Hepatocyte (in vitro differentiated cells): ENCODE measurements around the gene CHRM3. TPM values are rescaled to one million over a fixed set of nuclear protein-coding genes. Genes with fewer than 3 reads are reported as not detected.

Experiments used
- DNase-seq: peaks from one replicate; pipeline ENCODE4 v3.0.0-alpha.2; 2016; ENCODE audit warnings: low spot score
- H2AFZ ChIP-seq: fragments of 200-600 bp; sonication (generic); 2 replicates; pipeline ENCODE4 v1.6.0; 2016; ENCODE audit warnings: antibody characterized with exemption, mild to moderate bottlenecking
- H3K27ac ChIP-seq: fragments of 200-600 bp; sonication (generic); 2 replicates; pipeline ENCODE4 v1.5.1; 2016; ENCODE audit warnings: mild to moderate bottlenecking
- H3K27me3 ChIP-seq: fragments of 200-600 bp; sonication (generic); 2 replicates; pipeline ENCODE4 v1.6.1; 2016
- H3K36me3 ChIP-seq: fragments of 200-600 bp; sonication (generic); replicated peaks from 2 replicates; pipeline ENCODE4 v1.5.1; 2016; ENCODE audit warnings: low read depth; ENCODE audit not compliant: insufficient read depth
- H3K4me1 ChIP-seq: fragments of 200-600 bp; sonication (generic); 2 replicates; pipeline ENCODE4 v1.5.1; 2016; ENCODE audit warnings: mild to moderate bottlenecking, moderate library complexity; ENCODE audit not compliant: insufficient read depth
- H3K4me2 ChIP-seq: fragments of 200-600 bp; sonication (generic); 2 replicates; pipeline ENCODE4 v1.6.0; 2016
- H3K4me3 ChIP-seq: fragments of 200-600 bp; sonication (generic); 2 replicates; pipeline ENCODE4 v1.5.1; 2016; ENCODE audit warnings: mild to moderate bottlenecking
- H3K79me2 ChIP-seq: fragments of 200-600 bp; sonication (generic); 2 replicates; pipeline ENCODE4 v1.6.0; 2017; ENCODE audit warnings: mild to moderate bottlenecking
- H3K9me2 ChIP-seq: fragments of 200-600 bp; sonication (generic); replicated peaks from 2 replicates; pipeline ENCODE4 v1.6.0; 2017; ENCODE audit warnings: mild to moderate bottlenecking; ENCODE audit not compliant: insufficient read depth
- H3K9me3 ChIP-seq: fragments of 200-600 bp; sonication (generic); 2 replicates; pipeline ENCODE4 v1.5.1; 2016; ENCODE audit warnings: low read depth, mild to moderate bottlenecking
- H4K20me1 ChIP-seq: fragments of 200-600 bp; sonication (generic); 2 replicates; pipeline ENCODE4 v1.6.0; 2016; ENCODE audit warnings: mild to moderate bottlenecking; ENCODE audit not compliant: insufficient read depth, poor library complexity, severe bottlenecking
- EZH2 ChIP-seq: fragments of 200-600 bp; sonication (generic); IDR thresholded peaks from 2 replicates; pipeline ENCODE4 v1.6.1; 2016; ENCODE audit warnings: antibody characterized with exemption, mild to moderate bottlenecking, borderline replicate concordance
- EZH2phosphoT487 ChIP-seq: fragments of 200-600 bp; sonication (generic); IDR thresholded peaks from one replicate; pipeline ENCODE4 v1.6.1; 2018; ENCODE audit warnings: antibody characterized with exemption, mild to moderate bottlenecking, low read depth, moderate library complexity; ENCODE audit not compliant: unreplicated experiment, severe bottlenecking
- WGBS: methylation state at CpG from one replicate; pipeline ENCODE4 v1.1.6; 2016; ENCODE audit warnings: low lambda C conversion rate; ENCODE audit errors: missing lambda C conversion rate; 5-methylcytosine and 5-hydroxymethylcytosine counted together
- polyA plus RNA-seq: library from polyadenylated mRNA; unstranded; fragments of >200 nt; fragmentation: Nextera tagmentation; extraction: Ambion mirVana; gene quantifications from 2 replicates; pipeline ENCODE4 v1.2.1, GENCODE V29; 2016
- total RNA-seq: library from RNA; depleted of rRNA; stranded (reverse); fragments of >200 nt; gene quantifications from 2 replicates; pipeline ENCODE4 v1.2.3, GENCODE V29; 2014
- TF ChIP-seq, protein P1 (sequence below): fragments of 200-600 bp; sonication (generic); IDR thresholded peaks from 2 replicates; pipeline ENCODE4 v1.5.1; 2016; ENCODE audit warnings: antibody characterized with exemption, mild to moderate bottlenecking; ENCODE audit not compliant: poor library complexity

The CHRM3 gene
- total and polyA plus RNA-seq, 2 experiments from 2014 or later = 2.5 to 6.6 TPM

DNA sequence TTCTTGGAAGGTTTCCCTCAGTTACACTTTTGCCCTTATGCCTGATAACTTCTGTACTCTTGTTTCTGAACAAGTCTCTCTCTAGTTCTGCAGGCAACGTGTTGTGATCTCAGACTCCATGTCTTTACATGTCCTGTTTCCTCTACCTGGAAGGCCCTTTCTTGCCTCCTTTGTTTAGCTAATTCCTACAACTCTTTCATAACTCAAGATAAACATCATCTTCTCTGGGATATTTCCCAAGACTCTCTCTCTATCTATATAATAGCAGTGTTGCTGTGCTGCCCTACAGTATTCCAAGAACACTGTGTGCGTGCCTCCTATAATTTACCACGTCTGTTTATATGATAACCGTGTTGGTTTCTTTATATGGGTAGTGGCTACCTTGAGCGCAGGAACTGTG lies 47.8 kb downstream of the CHRM3 start:
- TF ChIP-seq, protein P1, sequence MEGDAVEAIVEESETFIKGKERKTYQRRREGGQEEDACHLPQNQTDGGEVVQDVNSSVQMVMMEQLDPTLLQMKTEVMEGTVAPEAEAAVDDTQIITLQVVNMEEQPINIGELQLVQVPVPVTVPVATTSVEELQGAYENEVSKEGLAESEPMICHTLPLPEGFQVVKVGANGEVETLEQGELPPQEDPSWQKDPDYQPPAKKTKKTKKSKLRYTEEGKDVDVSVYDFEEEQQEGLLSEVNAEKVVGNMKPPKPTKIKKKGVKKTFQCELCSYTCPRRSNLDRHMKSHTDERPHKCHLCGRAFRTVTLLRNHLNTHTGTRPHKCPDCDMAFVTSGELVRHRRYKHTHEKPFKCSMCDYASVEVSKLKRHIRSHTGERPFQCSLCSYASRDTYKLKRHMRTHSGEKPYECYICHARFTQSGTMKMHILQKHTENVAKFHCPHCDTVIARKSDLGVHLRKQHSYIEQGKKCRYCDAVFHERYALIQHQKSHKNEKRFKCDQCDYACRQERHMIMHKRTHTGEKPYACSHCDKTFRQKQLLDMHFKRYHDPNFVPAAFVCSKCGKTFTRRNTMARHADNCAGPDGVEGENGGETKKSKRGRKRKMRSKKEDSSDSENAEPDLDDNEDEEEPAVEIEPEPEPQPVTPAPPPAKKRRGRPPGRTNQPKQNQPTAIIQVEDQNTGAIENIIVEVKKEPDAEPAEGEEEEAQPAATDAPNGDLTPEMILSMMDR = no peak
- no peak for TF ChIP-seq EZH2phosphoT487
- TF ChIP-seq EZH2 = no peak
- no peaks in the 10 kb centered on the region for H3K36me3 ChIP-seq
- H3K79me2 ChIP-seq = no peaks in the 10 kb centered on the region
- H3K9me2 ChIP-seq = no peaks in the 10 kb centered on the region
- H3K4me3 ChIP-seq = no peak overlapping the region
- no peak for DNase-seq
- H3K27me3 ChIP-seq = no peaks in the 10 kb centered on the region
- H3K27ac ChIP-seq = no peak overlapping the region
- no peaks in the 10 kb centered on the region for H3K4me1 ChIP-seq
- no peaks in the 10 kb centered on the region for H3K9me3 ChIP-seq
- H4K20me1 ChIP-seq = no peaks in the 10 kb centered on the region
- no peak overlapping the region for H3K4me2 ChIP-seq
- 91% methylated on average over 5 of the region's 5 CpGs for WGBS
- no peak overlapping the region for H2AFZ ChIP-seq
